Liver (tissue), 9 donors: ENCODE data around the gene SOWAHA. TPM values are rescaled to one million over a fixed set of nuclear protein-coding genes. Genes with fewer than 3 reads are reported as not detected.

ENCODE experiments used
- DNase-seq: peaks from one replicate; pipeline ENCODE4 v3.0.0-alpha.2; 2017; ENCODE audit warnings: low spot score
- H3K27ac ChIP-seq, 2 donors: one replicate each; pipeline ENCODE4 v1.7.0; 2013; ENCODE audit warnings: inconsistent platforms in 2 of 2, low read length in 2 of 2, control low read depth in 1 of 2, low read depth in 1 of 2, mild to moderate bottlenecking in 1 of 2
- H3K27me3 ChIP-seq, 4 donors: one replicate each; pipeline versions ENCODE4 v1.6.1 to v1.7.0; 2013; ENCODE audit warnings: low read length in 3 of 4, inconsistent platforms in 1 of 4, mild to moderate bottlenecking in 1 of 4, moderate library complexity in 1 of 4; ENCODE audit not compliant: control insufficient read depth in 4 of 4, insufficient read depth in 4 of 4
- H3K36me3 ChIP-seq, 4 donors: one replicate each; pipeline versions ENCODE4 v1.6.1 to v1.7.0; 2013; ENCODE audit warnings: low read length in 3 of 4, mild to moderate bottlenecking in 3 of 4, low read depth in 1 of 4, moderate library complexity in 1 of 4; ENCODE audit not compliant: control insufficient read depth in 4 of 4, insufficient read depth in 3 of 4
- H3K4me1 ChIP-seq, 4 donors: one replicate each; pipeline versions ENCODE4 v1.6.1 to v1.7.0; 2013; ENCODE audit warnings: low read length in 3 of 4, mild to moderate bottlenecking in 3 of 4, moderate library complexity in 1 of 4; ENCODE audit not compliant: control insufficient read depth in 4 of 4, insufficient read depth in 4 of 4
- H3K4me3 ChIP-seq, 3 donors: one replicate each; pipeline versions ENCODE4 v1.6.1 to v1.7.0; 2013; ENCODE audit warnings: low read length in 3 of 3, control low read depth in 1 of 3, low read depth in 1 of 3, mild to moderate bottlenecking in 1 of 3
- H3K9ac ChIP-seq, 2 donors: one replicate each; pipeline ENCODE4 v1.7.0; 2013; ENCODE audit warnings: low read length in 2 of 2, mild to moderate bottlenecking in 2 of 2, moderate library complexity in 2 of 2, control low read depth in 1 of 2, low read depth in 1 of 2
- H3K9me3 ChIP-seq, 4 donors: one replicate each; pipeline versions ENCODE4 v1.6.1 to v1.7.0; 2013; ENCODE audit warnings: low read length in 3 of 4; ENCODE audit not compliant: control insufficient read depth in 4 of 4
- ATF3 ChIP-seq: IDR thresholded peaks from 2 replicates; pipeline ENCODE4 v1.6.1; 2016; ENCODE audit warnings: antibody characterized with exemption
- CTCF ChIP-seq: fragments of 150-350 bp; IDR thresholded peaks from 2 replicates; pipeline ENCODE4 v1.5.1; 2017; ENCODE audit warnings: improper control_type of control experiment, low read depth, low read length; ENCODE audit not compliant: missing input control
- EGR1 ChIP-seq, 2 donors: IDR thresholded peaks; 2 replicates each; pipeline ENCODE4 v1.6.1; 2016 to 2018; ENCODE audit warnings: antibody characterized with exemption in 2 of 2, low read depth in 2 of 2
- FOXA1 ChIP-seq: IDR thresholded peaks from 2 replicates; pipeline ENCODE4 v1.6.1; 2016; ENCODE audit warnings: antibody characterized with exemption
- FOXA2 ChIP-seq: IDR thresholded peaks from 2 replicates; pipeline ENCODE4 v1.6.1; 2016; ENCODE audit warnings: antibody characterized with exemption
- GABPA ChIP-seq, 2 donors: IDR thresholded peaks in 1 of 2; conservative IDR thresholded peaks in 1 of 2; 2 replicates each; pipeline ENCODE4 v1.6.1; 2016; ENCODE audit warnings: antibody characterized with exemption in 2 of 2, mild to moderate bottlenecking in 1 of 2, moderate library complexity in 1 of 2
- HNF4A ChIP-seq, 2 donors: conservative IDR thresholded peaks; 2 replicates each; pipeline ENCODE4 v1.6.1; 2016; ENCODE audit warnings: antibody characterized with exemption in 2 of 2, mild to moderate bottlenecking in 2 of 2
- JUND ChIP-seq, 2 donors: IDR thresholded peaks; 2 replicates each; pipeline ENCODE4 v1.6.1; 2016; ENCODE audit warnings: antibody characterized with exemption in 2 of 2
- MAX ChIP-seq: IDR thresholded peaks from 2 replicates; pipeline ENCODE4 v1.6.1; 2016; ENCODE audit warnings: antibody characterized with exemption
- RAD21 ChIP-seq, 2 donors: IDR thresholded peaks; 2 replicates each; pipeline ENCODE4 v1.6.1; 2016; ENCODE audit warnings: antibody characterized with exemption in 2 of 2, mild to moderate bottlenecking in 2 of 2
- RXRA ChIP-seq, 2 donors: IDR thresholded peaks; 2 replicates each; pipeline ENCODE4 v1.6.1; 2017 to 2018; ENCODE audit warnings: antibody characterized with exemption in 2 of 2, mild to moderate bottlenecking in 1 of 2
- SP1 ChIP-seq: IDR thresholded peaks from 2 replicates; pipeline ENCODE4 v1.6.1; 2018; ENCODE audit warnings: antibody characterized with exemption, mild to moderate bottlenecking
- TAF1 ChIP-seq: conservative IDR thresholded peaks from 2 replicates; pipeline ENCODE4 v1.6.1; 2016; ENCODE audit warnings: antibody characterized with exemption, mild to moderate bottlenecking
- YY1 ChIP-seq: IDR thresholded peaks from 2 replicates; pipeline ENCODE4 v1.6.1; 2016; ENCODE audit warnings: antibody characterized with exemption, mild to moderate bottlenecking
- WGBS: extraction: QIAGEN DNeasy Blood & Tissue Kit; methylation state at CpG from one replicate; pipeline ENCODE4 v1.1.7; 2013; 5-methylcytosine and 5-hydroxymethylcytosine counted together
- polyA plus RNA-seq, 2 donors: library from polyadenylated mRNA; stranded (reverse) in 1 of 2; unstranded in 1 of 2; fragments of 200-250 nt in 1 of 2; fragments of >200 nt in 1 of 2; fragmentation: Nextera tagmentation in 1 of 2; extraction: Ambion mirVana in 1 of 2; gene quantifications; one replicate each; pipeline versions ENCODE4 v1.2.1 to v1.2.3, GENCODE V29; 2013 to 2015
- total RNA-seq, 2 donors: library from RNA; depleted of rRNA; stranded (reverse); fragments of >200 nt; gene quantifications; one replicate each; pipeline ENCODE4 v1.2.3, GENCODE V29; 2014
- donor health status: healthy.
- donor health status: healthy.
- donor health status: healthy.
- donor health status: healthy.
- donor health status: healthy.

Gene SOWAHA
- total and polyA plus RNA-seq, 4 donors = 1.3 to 2.2 (median 1.8) TPM

- peak overlapping the region; percentile 88 to 93 for H3K9ac ChIP-seq
- TF ChIP-seq ATF3 = no peak
- TF ChIP-seq HNF4A (conservative IDR thresholded peaks at IDR 0.05) = no peak
- TF ChIP-seq YY1 = no peak
- no peak for TF ChIP-seq RXRA (IDR thresholded peaks at IDR 0.05)
- no peak for TF ChIP-seq MAX
- no peak for TF ChIP-seq GABPA (IDR thresholded peaks at IDR 0.05 in 1 of 2, conservative IDR thresholded peaks at IDR 0.05 in 1 of 2)
- no peak for TF ChIP-seq EGR1 (IDR thresholded peaks at IDR 0.05; ENCODE audit: low read depth in 2 of 2)
- no peak for TF ChIP-seq FOXA2
- no peak for TF ChIP-seq JUND (IDR thresholded peaks at IDR 0.05)
- no peak for TF ChIP-seq SP1
- no peak for TF ChIP-seq FOXA1
- TF ChIP-seq CTCF = no peak
- TF ChIP-seq RAD21 (IDR thresholded peaks at IDR 0.05) = no peak
- H3K4me1 ChIP-seq = peaks cover 0 to 37% (median 23%) of the 10 kb centered on the region in 4 donors
- DNase-seq = no peak
- H3K4me3 ChIP-seq = peak overlapping the region; percentile 80 to 91 (median 83)
- H3K36me3 ChIP-seq = peaks cover 7 to 15% (median 11%) of the 10 kb centered on the region in 4 donors
- H3K9me3 ChIP-seq = no peaks in the 10 kb centered on the region
- peak overlapping the region; percentile 94 to 96 for H3K27ac ChIP-seq
- 47% methylated on average over 4 of the region's 4 CpGs for WGBS
- H3K27me3 ChIP-seq = no peaks in the 10 kb centered on the region
Observed at GRCh38 chr5:132828846-132829494, 15.9 kb downstream of the SOWAHA start.

DNA sequence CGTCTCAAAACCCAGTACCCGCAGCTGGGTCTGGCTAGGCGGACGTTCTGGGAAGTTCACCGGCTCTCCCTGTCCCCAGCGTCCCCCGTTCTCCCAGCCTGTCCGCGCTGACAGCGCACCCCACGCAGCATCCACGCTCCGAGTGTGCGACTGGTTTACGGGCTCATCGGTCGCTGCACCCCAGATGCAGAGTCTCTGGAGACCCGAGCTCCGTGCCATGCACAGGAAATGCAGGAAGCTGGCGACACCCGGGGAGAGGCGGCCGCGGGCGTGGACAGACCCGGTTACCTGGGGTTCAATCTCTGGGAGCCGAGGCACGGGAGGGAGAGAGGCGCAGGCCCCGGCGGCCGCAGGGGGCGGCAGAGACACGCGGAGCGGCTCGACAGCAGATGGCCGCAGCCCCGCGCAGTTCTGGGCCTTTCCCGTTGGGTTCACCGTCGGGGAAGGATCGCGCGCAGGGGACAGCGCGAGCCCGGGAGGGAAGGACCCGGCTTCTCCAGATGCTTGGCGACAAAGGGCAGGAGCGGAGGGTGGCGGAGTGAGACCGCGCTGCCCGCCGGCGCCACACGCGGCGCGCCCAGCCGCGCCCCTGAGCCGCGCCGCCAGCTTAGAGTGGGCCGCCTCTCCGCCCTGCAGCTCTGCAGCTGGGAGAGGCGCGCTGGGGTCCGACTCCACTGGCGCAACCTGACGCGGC is 16.8 kb downstream of the SOWAHA start:
- peak; percentile 75 for DNase-seq
- WGBS = 2% methylated on average over 75 of the region's 75 CpGs
- TF ChIP-seq CTCF (peak; percentile 83), FOXA2 (no peak), TAF1 (peak; percentile 47), RAD21 (IDR thresholded peaks at IDR 0.05) (peak; percentile 78 to 85), YY1 (no peak)
- Histone ChIP-seq H3K27ac (peak overlapping the region; percentile 94 to 96), H3K4me3 (peak overlapping the region; percentile 80 to 91 (median 83)), H3K4me1 (peaks cover 0 to 37% (median 23%) of the 10 kb centered on the region in 4 donors), H3K36me3 (peaks cover 0 to 8% (median 6%) of the 10 kb centered on the region in 4 donors), H3K27me3 (no peaks in the 10 kb centered on the region), H3K9me3 (no peaks in the 10 kb centered on the region), H3K9ac (peak overlapping the region; percentile 88 to 93)
